Activated CD8-positive, alpha-beta memory T cell treated with anti-CD3 and anti-CD28 coated beads, Interleukin-2, amount 50 U/mL, for 24 hours (primary cell): Measurements from ENCODE around the gene ZNF768.

Experiments used
- DNase-seq: peaks from one replicate; pipeline ENCODE4 v3.0.0-alpha.2; 2020; ENCODE audit errors: extremely low read depth

Gene ZNF768

GRCh38 chr16:30526137-30526822, at the start of gene ZNF768:
ZNF768 (minus strand) TSS chr16:30526566; CDS start chr16:30526413, 153 bp downstream.
- DNase-seq: no peak

- DNase-seq: no peak
These were observed 48.3 kb upstream of the ZNF768 start for GRCh38 chr16:30574678-30575077.

- DNase-seq: peak; percentile 88
These were observed 45.3 kb upstream of the ZNF768 start, which contains the start of gene ZNF688 for GRCh38 chr16:30571445-30572322. ZNF688 (minus strand) TSS chr16:30571714; CDS start chr16:30571629, 85 bp downstream.

GRCh38 chr16:30570636-30571444, 44.5 kb upstream of the ZNF768 start:
- no peak for DNase-seq

- no peak for DNase-seq
These were observed 43.6 kb upstream of the ZNF768 start for GRCh38 chr16:30569746-30570635.

GRCh38 chr16:30569281-30569680, 42.9 kb upstream of the ZNF768 start:
- DNase-seq: no peak

GRCh38 chr16:30567991-30568638, 41.7 kb upstream of the ZNF768 start:
- no peak for DNase-seq

GRCh38 chr16:30567160-30567990, 41.0 kb upstream of the ZNF768 start:
- DNase-seq: no peak

GRCh38 chr16:30566531-30566930, 40.2 kb upstream of the ZNF768 start:
- no peak for DNase-seq

- DNase-seq: no peak
These were observed 39.6 kb upstream of the ZNF768 start for GRCh38 chr16:30565984-30566383.

- no peak for DNase-seq
These were observed 39.2 kb upstream of the ZNF768 start for GRCh38 chr16:30565526-30565925.

- no peak for DNase-seq
These were observed 35.7 kb upstream of the ZNF768 start for GRCh38 chr16:30562021-30562420.

GRCh38 chr16:30561089-30561816, 34.9 kb upstream of the ZNF768 start:
- DNase-seq: no peak

- no peak for DNase-seq
These were observed 33.3 kb upstream of the ZNF768 start for GRCh38 chr16:30559690-30560089.

- no peak for DNase-seq
These were observed 32.5 kb upstream of the ZNF768 start for GRCh38 chr16:30558789-30559377.

- peak; percentile 94 for DNase-seq
These were observed 31.8 kb upstream of the ZNF768 start, which contains the start of gene ZNF764 for GRCh38 chr16:30557957-30558788. ZNF764 (minus strand) TSS chr16:30558374; CDS start chr16:30558182, 192 bp downstream.

- DNase-seq: no peak
These were observed 31.3 kb upstream of the ZNF768 start for GRCh38 chr16:30557707-30557956.

- DNase-seq: no peak
These were observed 29.7 kb upstream of the ZNF768 start for GRCh38 chr16:30556125-30556473.
